Prostate gland (tissue), 2 donors: Measurements from ENCODE around the gene GLRX3. TPM values are rescaled to one million over a fixed set of nuclear protein-coding genes. Genes with fewer than 3 reads are reported as not detected.
A peak's percentile ranks its signal among the peaks of the same experiment; 100 is the strongest.

Experiments
- DNase-seq: peaks from one replicate; pipeline ENCODE4 v3.0.0-alpha.2; 2019; ENCODE audit warnings: low spot score
- H3K27ac ChIP-seq, 2 donors: fragments of 200-600 bp; sonication (generic); 2 replicates each; pipeline ENCODE4 v1.5.1; 2017 to 2019
- H3K27me3 ChIP-seq: fragments of 200-600 bp; sonication (generic); replicated peaks from 2 replicates; pipeline ENCODE4 v1.5.1; 2019; ENCODE audit not compliant: insufficient read depth
- H3K36me3 ChIP-seq, 2 donors: fragments of 200-600 bp; sonication (generic); 1 replicate in 1 of 2; 2 replicates in 1 of 2; pipeline versions ENCODE4 v1.5.1 to v1.8.1; 2017 to 2019
- H3K4me1 ChIP-seq: fragments of 200-600 bp; sonication (generic); replicated peaks from 2 replicates; pipeline ENCODE4 v1.5.1; 2019
- H3K4me3 ChIP-seq, 2 donors: fragments of 200-600 bp; sonication (generic); 2 replicates each; pipeline ENCODE4 v1.5.1; 2017 to 2019
- H3K9me3 ChIP-seq: fragments of 200-600 bp; sonication (generic); 2 replicates; pipeline ENCODE4 v1.5.1; 2017
- CTCF ChIP-seq, 4 experiments: fragments of 200-600 bp in 2 of 4; fragments of 450-650 bp in 2 of 4; sonication (generic) in 2 of 4; IDR thresholded peaks; 1 replicate in 3 of 4; 2 replicates in 1 of 4; pipeline ENCODE4 v1.5.1; 2016 to 2019; ENCODE audit warnings: antibody characterized with exemption in 4 of 4, mild to moderate bottlenecking in 2 of 4, moderate library complexity in 2 of 4
- POLR2A ChIP-seq: fragments of 450-650 bp; IDR thresholded peaks from one replicate; pipeline ENCODE4 v1.6.1; 2016; ENCODE audit warnings: antibody characterized with exemption, mild to moderate bottlenecking
- POLR2AphosphoS5 ChIP-seq: sonication (generic); formaldehyde crosslinking; IDR thresholded peaks from one replicate; pipeline ENCODE4 v1.6.1; 2017; ENCODE audit warnings: antibody characterized with exemption
- WGBS: methylation state at CpG from one replicate; pipeline ENCODE4 v1.1.5; 2018; 5-methylcytosine and 5-hydroxymethylcytosine counted together
- intact Hi-C: fragments of 100-400 bp; cut with DNase I; formaldehyde crosslinking; loops from one replicate; pipeline ENCODE4 v1.14.2; 2022
- total RNA-seq, 2 donors: library from RNA; depleted of rRNA; stranded (reverse); fragments of >200 nt; gene quantifications; one replicate each; pipeline ENCODE4 v1.1.0, GENCODE V29; 2016

The GLRX3 gene
- total RNA-seq, 2 donors from 2014 or later = 32.6 to 40.7 TPM

GRCh38 chr10:130108934-130109604, 27.1 kb upstream of the GLRX3 start:
- H3K27ac ChIP-seq = no peak overlapping the region

DNA sequence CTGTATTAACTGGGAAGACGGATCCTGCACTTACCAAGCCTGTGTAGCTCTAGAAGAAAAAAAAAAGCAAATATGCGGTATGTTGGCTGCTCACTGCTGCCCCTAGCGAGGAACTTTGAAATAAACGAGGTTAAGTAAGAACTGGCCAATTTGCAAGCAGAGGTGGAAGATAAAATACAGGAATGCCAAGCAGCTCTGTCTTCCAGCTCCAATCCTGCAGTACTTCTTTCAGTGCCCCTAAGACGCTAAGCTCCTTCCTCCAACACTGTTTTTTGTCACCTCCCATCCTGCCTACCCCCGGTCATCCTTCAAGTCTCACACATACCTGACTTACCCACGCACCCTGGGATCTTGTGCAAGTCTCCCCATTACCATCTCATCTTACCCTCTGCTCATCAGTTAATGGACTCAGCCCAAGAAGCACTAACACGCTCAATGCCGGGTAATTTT, 26.4 kb upstream of the GLRX3 start:
- H3K27me3 ChIP-seq = no peaks in the 10 kb centered on the region
- H3K9me3 ChIP-seq = no peaks in the 10 kb centered on the region
- intact Hi-C loops = loop anchor here (2.0 kb wide), 1 partner anchor 27 kb away; the partner anchor contains the start of gene GLRX3
- H3K4me3 ChIP-seq = peak overlapping the region; percentile 54 to 85
- WGBS = 2% methylated on average over 9 of the region's 9 CpGs
- H3K36me3 ChIP-seq = no peaks in the 10 kb centered on the region
- DNase-seq = peak; percentile 75
- H3K27ac ChIP-seq = peak overlapping the region; percentile 93 to 95
- TF ChIP-seq POLR2A = no peak
- peak; percentile 46 for TF ChIP-seq POLR2AphosphoS5
- peak; percentile 68 to 83 (median 76) for TF ChIP-seq CTCF (IDR thresholded peaks at IDR 0.05)
- H3K4me1 ChIP-seq = peaks cover 5% of the 10 kb centered on the region

More at GRCh38 chr10:130108934-130109604, 27.1 kb upstream of the GLRX3 start:
- Histone ChIP-seq H3K4me1 (peaks cover 5% of the 10 kb centered on the region), H3K4me3 (peak overlapping the region in 1 of 2 donors; percentile 54), H3K36me3 (no peaks in the 10 kb centered on the region), H3K27me3 (no peaks in the 10 kb centered on the region), H3K9me3 (no peaks in the 10 kb centered on the region)
- no peak for DNase-seq
- WGBS = 66% methylated on average over 6 of the region's 6 CpGs
- TF ChIP-seq POLR2AphosphoS5 (no peak), POLR2A (no peak), CTCF (IDR thresholded peaks at IDR 0.05) (no peak)
- intact Hi-C loops = no loop called here

GRCh38 chr10:130110246-130111112, 25.7 kb upstream of the GLRX3 start, which contains the start of gene C10orf143:
Gene C10orf143 (minus strand): TSS chr10:130110830. CDS start chr10:130110772, 58 bp downstream.
- intact Hi-C loops = loop anchor here (2.0 kb wide), 1 partner anchor 26 kb away; the partner anchor contains the start of gene GLRX3
- H3K4me3 ChIP-seq = peak within 1 kb of the TSS; percentile 54 to 85
- TF ChIP-seq CTCF (IDR thresholded peaks at IDR 0.05) (no peak), POLR2A (peak; percentile 70), POLR2AphosphoS5 (peak; percentile 78)
- no peaks in the 10 kb centered on the region for H3K9me3 ChIP-seq
- DNase-seq = peak; percentile 97
- no peaks in the 10 kb centered on the region for H3K27me3 ChIP-seq
- peak within 1 kb of the TSS; percentile 93 to 95 for H3K27ac ChIP-seq
- H3K36me3 ChIP-seq = no peaks in the 10 kb centered on the region
- peaks cover 5% of the 10 kb centered on the region for H3K4me1 ChIP-seq
- WGBS = under 1% methylated on average over 55 of the region's 71 CpGs

DNA sequence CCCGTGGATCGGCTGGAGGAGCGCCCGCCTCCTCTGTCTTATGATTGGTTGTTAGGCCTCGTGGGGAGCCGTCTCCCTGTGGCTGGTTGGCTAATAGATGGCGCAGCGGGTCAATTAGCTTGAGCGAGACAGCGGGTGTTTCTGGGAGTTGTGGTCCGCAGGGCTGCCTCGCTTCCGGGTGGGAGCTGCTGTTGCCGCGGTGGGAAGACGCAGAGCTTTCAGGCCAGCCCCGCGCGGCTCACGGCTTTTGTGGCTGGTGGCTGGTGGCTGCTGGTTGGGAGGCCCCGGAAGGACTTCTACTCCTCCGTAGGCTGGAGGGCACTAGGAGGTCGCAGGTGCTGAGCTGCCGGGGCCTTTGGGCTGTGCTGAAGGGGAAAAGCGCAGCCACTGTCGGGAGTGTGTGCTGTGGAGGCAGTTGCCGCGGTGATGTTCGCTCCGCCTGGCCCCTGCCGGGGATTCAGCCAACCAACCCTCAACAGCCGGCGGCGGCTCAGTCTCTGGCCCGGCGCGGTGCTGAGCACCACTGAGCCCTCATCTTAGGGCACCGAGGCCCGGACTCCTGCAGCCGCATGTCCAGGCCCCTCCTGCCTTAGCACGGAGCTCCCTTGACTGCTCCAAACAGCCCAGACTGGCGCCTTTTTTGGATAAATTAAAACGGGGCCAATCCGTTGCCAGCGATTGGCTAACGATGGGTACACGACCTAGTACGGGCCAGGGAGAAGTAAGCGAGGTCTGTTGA, 24.9 kb upstream of the GLRX3 start:
- H3K27ac ChIP-seq = peak overlapping the region; percentile 93 to 95
- 1% methylated on average over 47 of the region's 49 CpGs for WGBS
- peak; percentile 98 for DNase-seq
- peaks cover 5% of the 10 kb centered on the region for H3K4me1 ChIP-seq
- TF ChIP-seq POLR2AphosphoS5 = peak; percentile 52
- peak; percentile 55 for TF ChIP-seq POLR2A
- TF ChIP-seq CTCF (IDR thresholded peaks at IDR 0.05) = peak in 1 of 4 experiments; percentile 2
- H3K4me3 ChIP-seq = peak overlapping the region; percentile 54 to 85
- H3K27me3 ChIP-seq = no peaks in the 10 kb centered on the region
- H3K9me3 ChIP-seq = no peaks in the 10 kb centered on the region
- intact Hi-C loops = loop anchor here (2.0 kb wide), 1 partner anchor 26 kb away; the partner anchor contains the start of gene GLRX3
- H3K36me3 ChIP-seq = no peaks in the 10 kb centered on the region
